ENCODE data around the gene TMEM219.

The TMEM219 gene

DNA sequence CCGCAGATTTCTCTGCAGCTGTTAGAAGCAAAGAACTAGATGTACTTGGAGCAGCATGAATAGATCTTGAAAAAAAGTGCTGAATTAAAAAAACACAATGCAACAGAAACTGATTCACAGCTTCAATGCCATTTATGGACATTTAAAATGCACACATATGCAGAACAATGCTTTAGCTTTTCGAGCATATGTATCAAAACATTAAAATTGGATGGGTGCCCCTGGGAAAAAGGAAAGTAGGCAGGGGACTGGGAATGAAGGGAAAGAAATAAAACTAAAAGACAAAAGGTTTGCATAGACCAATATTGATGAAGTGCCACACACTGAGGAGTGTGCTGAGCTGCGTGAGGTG, 40.9 kb upstream of the TMEM219 start:
- H2AFZ ChIP-seq (ENCODE audit: low read length) = no peak overlapping the region
- no peak overlapping the region for H3K27ac ChIP-seq (ENCODE audit: low read depth, low read length, poor library complexity, severe bottlenecking)

DNA sequence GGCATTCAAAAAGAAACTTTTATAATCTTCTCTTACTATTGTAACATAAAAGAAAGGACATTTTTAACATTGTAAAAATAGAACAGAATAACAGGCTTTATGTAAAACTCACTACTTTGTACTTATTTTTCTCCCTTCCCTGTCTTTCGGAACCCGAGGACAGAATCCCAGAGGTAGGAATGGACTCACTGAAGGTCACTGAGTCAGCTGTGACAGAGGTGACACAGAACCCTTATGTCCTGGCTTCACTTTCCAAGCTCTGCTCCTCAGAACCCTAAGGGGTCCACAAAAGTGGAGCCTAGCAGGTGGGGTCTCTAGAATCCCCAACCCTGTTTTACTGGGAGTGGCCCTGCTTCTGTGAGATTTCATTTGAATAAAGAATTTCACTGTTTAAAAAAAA, 39.6 kb upstream of the TMEM219 start:
- no peaks in the 10 kb centered on the region for H3K9me2 ChIP-seq (ENCODE audit: low read depth, low read length)
- no peak for TF ChIP-seq EZH2 (IDR thresholded peaks at IDR 0.05; ENCODE audit: borderline replicate concordance, low read length)
- TF ChIP-seq, protein P1, sequence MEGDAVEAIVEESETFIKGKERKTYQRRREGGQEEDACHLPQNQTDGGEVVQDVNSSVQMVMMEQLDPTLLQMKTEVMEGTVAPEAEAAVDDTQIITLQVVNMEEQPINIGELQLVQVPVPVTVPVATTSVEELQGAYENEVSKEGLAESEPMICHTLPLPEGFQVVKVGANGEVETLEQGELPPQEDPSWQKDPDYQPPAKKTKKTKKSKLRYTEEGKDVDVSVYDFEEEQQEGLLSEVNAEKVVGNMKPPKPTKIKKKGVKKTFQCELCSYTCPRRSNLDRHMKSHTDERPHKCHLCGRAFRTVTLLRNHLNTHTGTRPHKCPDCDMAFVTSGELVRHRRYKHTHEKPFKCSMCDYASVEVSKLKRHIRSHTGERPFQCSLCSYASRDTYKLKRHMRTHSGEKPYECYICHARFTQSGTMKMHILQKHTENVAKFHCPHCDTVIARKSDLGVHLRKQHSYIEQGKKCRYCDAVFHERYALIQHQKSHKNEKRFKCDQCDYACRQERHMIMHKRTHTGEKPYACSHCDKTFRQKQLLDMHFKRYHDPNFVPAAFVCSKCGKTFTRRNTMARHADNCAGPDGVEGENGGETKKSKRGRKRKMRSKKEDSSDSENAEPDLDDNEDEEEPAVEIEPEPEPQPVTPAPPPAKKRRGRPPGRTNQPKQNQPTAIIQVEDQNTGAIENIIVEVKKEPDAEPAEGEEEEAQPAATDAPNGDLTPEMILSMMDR (IDR thresholded peaks at IDR 0.05; ENCODE audit: low read length) = no peak
- H2AFZ ChIP-seq (ENCODE audit: low read length) = no peak overlapping the region
- H4K20me1 ChIP-seq (ENCODE audit: insufficient read depth, low read length) = no peaks in the 10 kb centered on the region
- H3K9me3 ChIP-seq (ENCODE audit: low read length) = no peaks in the 10 kb centered on the region
- H3K27me3 ChIP-seq (ENCODE audit: insufficient read depth, low read length) = no peaks in the 10 kb centered on the region
- no peaks in the 10 kb centered on the region for H3F3A ChIP-seq (ENCODE audit: insufficient read depth, low read length)
- no peak overlapping the region for H3K4me3 ChIP-seq (ENCODE audit: low read depth, low read length, poor library complexity, severe bottlenecking)
- H3K27ac ChIP-seq (ENCODE audit: low read depth, low read length, poor library complexity, severe bottlenecking) = no peak overlapping the region
- H3K4me1 ChIP-seq (ENCODE audit: insufficient read depth, low read length, severe bottlenecking) = peaks cover 22% of the 10 kb centered on the region
- H3K36me3 ChIP-seq (ENCODE audit: insufficient read depth, low read length) = peaks cover 31% of the 10 kb centered on the region; the same call in 1 of the 2 replicates
- H3K9ac ChIP-seq (ENCODE audit: low read length) = no peak overlapping the region
- H3K4me2 ChIP-seq (ENCODE audit: low read length) = no peak overlapping the region
- H3K79me2 ChIP-seq (ENCODE audit: insufficient read depth, low read length) = no peaks in the 10 kb centered on the region

More for the DNA sequence above, 40.9 kb upstream of the TMEM219 start:
- H3K36me3 ChIP-seq (ENCODE audit: insufficient read depth, low read length) = peaks cover 31% of the 10 kb centered on the region; the same call in 1 of the 2 replicates
- TF ChIP-seq EZH2 (IDR thresholded peaks at IDR 0.05; ENCODE audit: borderline replicate concordance, low read length) = no peak
- TF ChIP-seq, protein P1 (IDR thresholded peaks at IDR 0.05; ENCODE audit: low read length) = no peak
- no peaks in the 10 kb centered on the region for H3K27me3 ChIP-seq (ENCODE audit: insufficient read depth, low read length)
- no peaks in the 10 kb centered on the region for H4K20me1 ChIP-seq (ENCODE audit: insufficient read depth, low read length)
- no peak overlapping the region for H3K4me3 ChIP-seq (ENCODE audit: low read depth, low read length, poor library complexity, severe bottlenecking)
- H3K9me3 ChIP-seq (ENCODE audit: low read length) = no peaks in the 10 kb centered on the region
- H3K4me1 ChIP-seq (ENCODE audit: insufficient read depth, low read length, severe bottlenecking) = peaks cover 13% of the 10 kb centered on the region
- no peaks in the 10 kb centered on the region for H3K79me2 ChIP-seq (ENCODE audit: insufficient read depth, low read length)
- H3F3A ChIP-seq (ENCODE audit: insufficient read depth, low read length) = no peaks in the 10 kb centered on the region
- no peaks in the 10 kb centered on the region for H3K9me2 ChIP-seq (ENCODE audit: low read depth, low read length)
- no peak overlapping the region for H3K4me2 ChIP-seq (ENCODE audit: low read length)
- no peak overlapping the region for H3K9ac ChIP-seq (ENCODE audit: low read length)

DNA sequence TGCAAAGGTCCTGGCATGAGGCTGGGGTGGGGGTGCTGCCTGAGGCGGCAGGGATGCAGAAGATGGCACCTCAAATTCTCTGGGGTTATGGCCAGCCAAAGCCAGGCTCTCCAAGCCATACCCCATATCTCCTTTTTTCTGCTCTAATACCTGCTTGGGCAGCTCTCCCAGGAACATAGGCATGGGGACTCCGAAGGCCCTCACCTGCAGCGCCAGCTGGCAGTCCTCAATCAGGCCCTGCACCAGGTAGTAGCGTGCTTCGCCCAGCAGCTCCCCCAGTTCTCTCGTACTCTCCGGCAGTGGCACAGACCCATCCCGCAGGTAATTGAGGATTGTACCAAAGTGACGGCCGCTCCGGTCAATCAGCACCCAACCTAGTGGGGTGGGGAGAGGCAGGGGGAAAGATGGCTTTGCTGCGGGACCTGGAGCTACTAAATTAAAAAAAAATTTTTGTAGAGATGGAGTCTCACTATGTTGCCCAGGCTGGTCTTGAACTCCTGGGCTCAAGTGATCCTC, 38.8 kb upstream of the TMEM219 start:
- H3K9ac ChIP-seq (ENCODE audit: low read length) = no peak overlapping the region
- H2AFZ ChIP-seq (ENCODE audit: low read length) = no peak overlapping the region
- H3K36me3 ChIP-seq (ENCODE audit: insufficient read depth, low read length) = peaks cover 31% of the 10 kb centered on the region; the same call in 1 of the 2 replicates
- no peaks in the 10 kb centered on the region for H4K20me1 ChIP-seq (ENCODE audit: insufficient read depth, low read length)
- H3K4me2 ChIP-seq (ENCODE audit: low read length) = no peak overlapping the region
- H3K27ac ChIP-seq (ENCODE audit: low read depth, low read length, poor library complexity, severe bottlenecking) = no peak overlapping the region
- no peaks in the 10 kb centered on the region for H3K9me2 ChIP-seq (ENCODE audit: low read depth, low read length)
- H3K9me3 ChIP-seq (ENCODE audit: low read length) = no peaks in the 10 kb centered on the region
- H3F3A ChIP-seq (ENCODE audit: insufficient read depth, low read length) = no peaks in the 10 kb centered on the region
- no peak overlapping the region for H3K4me3 ChIP-seq (ENCODE audit: low read depth, low read length, poor library complexity, severe bottlenecking)
- TF ChIP-seq, protein P1 (IDR thresholded peaks at IDR 0.05; ENCODE audit: low read length) = no peak
- TF ChIP-seq EZH2 (IDR thresholded peaks at IDR 0.05; ENCODE audit: borderline replicate concordance, low read length) = no peak
- no peaks in the 10 kb centered on the region for H3K27me3 ChIP-seq (ENCODE audit: insufficient read depth, low read length)
- H3K4me1 ChIP-seq (ENCODE audit: insufficient read depth, low read length, severe bottlenecking) = peaks cover 22% of the 10 kb centered on the region
- no peaks in the 10 kb centered on the region for H3K79me2 ChIP-seq (ENCODE audit: insufficient read depth, low read length)
